Measurements from ENCODE around the gene MMP17. TPM values are rescaled to one million over a fixed set of nuclear protein-coding genes. Genes with fewer than 3 reads are reported as not detected.
A peak's percentile ranks its signal among the peaks of the same experiment; 100 is the strongest.

Gene MMP17
- total and polyA plus RNA-seq, 9 donors: 3.3 to 11.0 (median 5.7) TPM

GRCh38 chr12:131815131-131815530 is 13.1 kb upstream of the MMP17 start:
- no peaks in the 10 kb centered on the region for H3K36me3 ChIP-seq (ENCODE audit: control insufficient read depth, insufficient read depth, low read length)
- H3K27me3 ChIP-seq (ENCODE audit: control insufficient read depth, insufficient read depth, low read length): no peaks in the 10 kb centered on the region
- 92% methylated on average over 4 of the region's 7 CpGs for WGBS (ENCODE audit: insufficient coverage)
- peaks cover 3% of the 10 kb centered on the region for H3K9me3 ChIP-seq (replicated peaks; ENCODE audit: control insufficient read depth, low read depth, low read length)
- DNase-seq: no peak
- no peak overlapping the region for H3K4me3 ChIP-seq (ENCODE audit: low read length)
- H3K27ac ChIP-seq (ENCODE audit: low read length): no peak overlapping the region
- no peaks in the 10 kb centered on the region for H3K4me1 ChIP-seq (ENCODE audit: control insufficient read depth, insufficient read depth, low read length)

DNA sequence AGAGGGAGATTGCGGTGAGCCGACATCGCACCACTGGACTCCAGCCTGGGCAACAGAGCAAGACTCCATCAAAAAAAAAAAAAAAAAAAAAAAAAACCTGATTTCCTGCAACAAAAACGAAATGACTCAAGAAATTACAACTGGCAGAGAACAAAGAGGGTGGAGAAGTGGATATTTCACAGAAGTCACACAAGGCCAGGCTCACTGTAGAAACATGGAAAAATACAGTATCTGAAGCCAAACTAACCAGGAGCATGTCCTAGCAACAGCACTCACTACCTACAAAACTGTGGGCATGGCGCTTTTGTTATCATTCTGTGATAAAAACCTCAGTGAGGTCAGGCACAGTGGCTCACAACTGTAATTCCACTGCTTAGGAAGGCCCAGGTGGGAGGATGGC is 11.7 kb upstream of the MMP17 start:
- Histone ChIP-seq H3K4me3 (ENCODE audit: low read length) (no peak overlapping the region), H3K27ac (ENCODE audit: low read length) (no peak overlapping the region), H3K4me1 (ENCODE audit: control insufficient read depth, insufficient read depth, low read length) (no peaks in the 10 kb centered on the region), H3K36me3 (ENCODE audit: control insufficient read depth, insufficient read depth, low read length) (no peaks in the 10 kb centered on the region), H3K27me3 (ENCODE audit: control insufficient read depth, insufficient read depth, low read length) (no peaks in the 10 kb centered on the region), H3K9me3 (replicated peaks; ENCODE audit: control insufficient read depth, low read depth, low read length) (peaks cover 3% of the 10 kb centered on the region)
- 100% methylated on average over 1 of the region's 5 CpGs for WGBS (ENCODE audit: insufficient coverage)
- DNase-seq: no peak

DNA sequence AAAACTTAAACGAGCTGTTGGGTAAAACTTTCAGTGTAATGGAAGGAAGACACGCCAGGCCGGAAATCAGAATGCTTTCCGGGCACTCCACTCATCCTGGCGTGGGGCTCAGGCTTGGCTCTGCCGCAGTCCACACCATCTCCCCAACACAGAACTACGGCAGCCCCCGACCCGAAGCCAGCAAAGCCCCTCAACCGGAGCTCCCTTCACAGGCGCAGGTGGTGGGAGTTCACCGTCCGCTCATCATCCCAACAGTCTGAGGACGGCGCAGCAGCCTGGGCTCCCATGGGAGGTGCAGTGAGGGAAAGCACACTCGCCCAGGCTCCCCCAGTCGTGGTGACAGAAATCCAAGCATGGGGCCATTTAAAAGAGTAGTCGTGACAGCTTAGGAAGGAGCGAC is 11.0 kb upstream of the MMP17 start:
- Histone ChIP-seq H3K9me3 (replicated peaks; ENCODE audit: control insufficient read depth, low read depth, low read length) (peaks cover 3% of the 10 kb centered on the region), H3K4me3 (ENCODE audit: low read length) (no peak overlapping the region), H3K36me3 (ENCODE audit: control insufficient read depth, insufficient read depth, low read length) (no peaks in the 10 kb centered on the region), H3K27ac (ENCODE audit: low read length) (no peak overlapping the region), H3K4me1 (ENCODE audit: control insufficient read depth, insufficient read depth, low read length) (no peaks in the 10 kb centered on the region), H3K27me3 (ENCODE audit: control insufficient read depth, insufficient read depth, low read length) (no peaks in the 10 kb centered on the region)
- WGBS (ENCODE audit: insufficient coverage): 73% methylated on average over 13 of the region's 19 CpGs
- no peak for DNase-seq

DNA sequence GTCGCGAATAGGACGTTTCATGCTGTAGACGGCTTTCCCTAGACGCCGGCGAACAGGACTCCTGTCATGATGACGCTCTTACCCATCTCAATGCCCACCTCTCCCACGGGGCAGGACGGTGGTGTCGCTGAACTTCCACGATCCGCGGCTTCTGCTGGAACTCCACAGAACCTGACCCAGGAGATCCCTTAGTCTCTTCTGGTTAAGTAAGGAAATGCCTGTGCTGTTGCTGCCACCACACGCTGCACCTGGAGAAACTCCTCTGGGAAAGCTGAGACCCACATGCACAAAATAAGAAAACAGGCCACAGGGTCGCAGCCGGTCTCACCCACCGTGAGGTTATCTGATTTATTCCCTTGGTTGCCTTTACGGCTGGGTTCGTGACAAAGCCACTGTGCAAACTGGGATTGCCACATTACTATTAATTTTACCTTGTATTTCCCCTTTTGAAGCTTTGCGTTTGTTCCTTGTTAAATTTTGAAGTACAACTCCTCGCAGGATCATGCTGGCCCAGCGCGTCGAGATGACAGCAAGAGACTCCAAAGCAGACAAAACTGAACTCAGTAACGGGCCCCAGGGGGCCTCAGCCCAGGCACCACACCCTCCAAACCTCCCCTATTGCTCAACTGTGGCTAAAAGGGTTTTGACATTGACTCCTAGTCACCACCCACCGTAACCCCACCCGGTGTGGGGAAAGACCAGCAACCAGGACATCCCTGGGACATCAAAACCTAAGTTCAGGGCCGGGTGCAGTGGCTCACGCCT is 9.2 kb upstream of the MMP17 start:
- Histone ChIP-seq H3K27me3 (ENCODE audit: control insufficient read depth, insufficient read depth, low read length) (no peaks in the 10 kb centered on the region), H3K4me1 (ENCODE audit: control insufficient read depth, insufficient read depth, low read length) (no peaks in the 10 kb centered on the region), H3K27ac (ENCODE audit: low read length) (no peak overlapping the region), H3K36me3 (ENCODE audit: control insufficient read depth, insufficient read depth, low read length) (no peaks in the 10 kb centered on the region), H3K4me3 (ENCODE audit: low read length) (no peak overlapping the region), H3K9me3 (replicated peaks; ENCODE audit: control insufficient read depth, low read depth, low read length) (no peaks in the 10 kb centered on the region)
- no peak for DNase-seq
- 74% methylated on average over 23 of the region's 30 CpGs for WGBS (ENCODE audit: insufficient coverage)

DNA sequence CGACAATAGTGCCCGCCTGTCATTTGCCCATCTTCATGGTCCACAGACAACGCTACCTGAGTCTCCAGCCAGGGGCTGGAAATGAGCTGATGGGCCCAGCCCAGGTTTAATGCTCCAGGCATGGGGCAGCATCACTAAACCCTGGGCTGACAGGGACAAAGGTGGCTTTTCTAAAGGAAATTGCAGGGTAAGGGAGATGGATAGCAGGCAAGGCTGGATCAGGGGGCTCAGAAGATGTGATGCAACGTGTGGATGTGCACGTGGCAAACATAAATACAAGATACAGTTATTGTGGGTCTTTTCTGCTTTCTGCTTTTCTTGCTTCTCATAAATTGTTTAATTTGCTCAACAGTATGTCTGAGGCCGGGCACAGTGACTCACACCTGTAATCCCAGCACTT is 3.7 kb upstream of the MMP17 start:
- Histone ChIP-seq H3K4me3 (ENCODE audit: low read length) (no peak overlapping the region), H3K9me3 (replicated peaks; ENCODE audit: control insufficient read depth, low read depth, low read length) (no peaks in the 10 kb centered on the region), H3K27me3 (ENCODE audit: control insufficient read depth, insufficient read depth, low read length) (peaks cover 32% of the 10 kb centered on the region), H3K4me1 (ENCODE audit: control insufficient read depth, insufficient read depth, low read length) (peaks cover 6% of the 10 kb centered on the region), H3K36me3 (ENCODE audit: control insufficient read depth, insufficient read depth, low read length) (no peaks in the 10 kb centered on the region), H3K27ac (ENCODE audit: low read length) (no peak overlapping the region)
- no peak for DNase-seq
- 91% methylated on average over 4 of the region's 6 CpGs for WGBS (ENCODE audit: insufficient coverage)

GRCh38 chr12:131825146-131825892 is 2.9 kb upstream of the MMP17 start:
- Histone ChIP-seq H3K36me3 (ENCODE audit: control insufficient read depth, insufficient read depth, low read length) (no peaks in the 10 kb centered on the region), H3K9me3 (replicated peaks; ENCODE audit: control insufficient read depth, low read depth, low read length) (no peaks in the 10 kb centered on the region), H3K4me1 (ENCODE audit: control insufficient read depth, insufficient read depth, low read length) (peaks cover 13% of the 10 kb centered on the region), H3K27me3 (ENCODE audit: control insufficient read depth, insufficient read depth, low read length) (peaks cover 40% of the 10 kb centered on the region), H3K4me3 (ENCODE audit: low read length) (no peak overlapping the region), H3K27ac (ENCODE audit: low read length) (no peak overlapping the region)
- DNase-seq: peak; percentile 18
- WGBS (ENCODE audit: insufficient coverage): 54% methylated on average over 17 of the region's 18 CpGs

DNA sequence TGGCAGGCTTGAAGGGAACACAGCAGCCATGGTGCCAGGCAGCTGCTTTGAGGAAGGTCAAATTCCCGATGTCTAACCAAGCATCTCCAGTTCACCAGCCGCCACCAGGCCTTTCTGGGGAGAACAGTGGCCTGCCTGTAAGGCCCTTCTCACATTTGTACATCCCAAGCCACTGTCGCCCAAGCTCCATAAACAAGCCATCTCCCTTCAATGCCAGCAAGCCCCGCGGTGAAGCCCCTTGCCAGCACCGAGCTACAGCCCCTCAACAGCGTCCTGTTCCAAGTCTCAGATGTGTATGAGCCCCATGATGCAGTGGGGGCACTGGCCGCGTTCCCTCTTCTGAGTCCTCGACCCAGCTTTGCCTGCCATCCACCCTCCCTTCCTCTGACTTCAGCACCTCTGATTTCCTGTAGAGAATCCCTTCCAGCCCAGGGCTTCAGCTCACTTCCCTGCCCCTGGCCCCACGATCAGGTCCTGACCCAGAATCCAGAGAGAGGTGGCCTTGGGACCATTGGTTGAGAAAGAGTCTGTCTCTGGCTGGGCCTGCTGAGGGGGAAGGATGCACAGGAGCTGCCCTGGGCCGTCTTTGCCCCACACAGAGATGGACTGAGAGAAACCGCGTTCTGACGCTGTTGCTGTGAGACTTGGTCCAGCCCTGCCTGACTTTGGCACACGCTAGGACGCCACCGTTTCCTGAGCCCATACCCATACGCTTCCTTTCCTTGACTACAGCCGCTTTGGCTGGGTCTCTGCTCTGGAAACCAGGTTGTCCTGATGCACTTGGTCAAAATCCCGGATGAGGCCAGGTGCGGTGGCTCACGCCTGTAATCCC is 1.9 kb upstream of the MMP17 start:
- DNase-seq: no peak
- Histone ChIP-seq H3K36me3 (ENCODE audit: control insufficient read depth, insufficient read depth, low read length) (no peaks in the 10 kb centered on the region), H3K4me3 (ENCODE audit: low read length) (no peak overlapping the region), H3K4me1 (ENCODE audit: control insufficient read depth, insufficient read depth, low read length) (peaks cover 21% of the 10 kb centered on the region), H3K9me3 (replicated peaks; ENCODE audit: control insufficient read depth, low read depth, low read length) (no peaks in the 10 kb centered on the region), H3K27ac (ENCODE audit: low read length) (no peak overlapping the region), H3K27me3 (ENCODE audit: control insufficient read depth, insufficient read depth, low read length) (peaks cover 50% of the 10 kb centered on the region)
- WGBS (ENCODE audit: insufficient coverage): 69% methylated on average over 22 of the region's 23 CpGs

DNA sequence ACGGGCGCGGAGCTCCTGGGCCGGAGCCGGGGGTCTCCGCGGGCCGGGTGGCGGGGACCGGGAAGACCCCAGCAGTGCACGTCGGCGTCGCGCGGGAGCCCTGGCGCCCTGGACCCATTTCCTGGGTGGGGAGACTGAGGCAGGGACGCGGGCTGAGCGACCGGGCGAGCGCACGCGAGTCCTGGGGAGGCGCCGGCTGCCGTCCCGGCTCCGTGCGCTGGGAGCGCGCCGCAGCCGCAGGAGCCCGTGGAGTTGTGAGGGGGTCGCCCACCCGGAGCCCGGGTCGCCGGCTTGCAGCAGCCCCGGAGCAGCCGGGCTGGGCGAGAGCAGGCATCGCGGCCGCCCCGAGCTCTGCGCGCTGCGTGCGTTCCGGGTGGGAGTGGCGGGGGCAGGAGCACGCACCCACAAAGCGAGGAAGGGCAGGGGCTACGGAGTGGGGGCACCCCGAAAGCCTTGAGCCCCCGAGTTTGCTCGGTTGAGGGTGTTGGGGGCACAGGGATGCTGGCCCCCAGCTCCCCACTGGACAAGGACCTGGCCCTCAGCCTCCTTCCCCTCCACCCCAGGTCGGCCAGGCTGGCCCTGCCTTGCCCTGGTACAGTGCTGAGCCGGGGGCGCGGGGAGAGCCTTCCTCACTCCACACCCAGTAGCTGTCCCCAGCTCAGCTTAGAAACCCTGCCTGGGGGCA is 620 bp downstream of the MMP17 start:
- no peaks in the 10 kb centered on the region for H3K36me3 ChIP-seq (ENCODE audit: control insufficient read depth, insufficient read depth, low read length)
- peak overlapping the region; percentile 45 for H3K4me3 ChIP-seq (ENCODE audit: low read length)
- WGBS (ENCODE audit: insufficient coverage): 2% methylated on average over 58 of the region's 64 CpGs
- DNase-seq: peak; percentile 25
- H3K4me1 ChIP-seq (ENCODE audit: control insufficient read depth, insufficient read depth, low read length): peaks cover 27% of the 10 kb centered on the region
- peaks cover 70% of the 10 kb centered on the region for H3K27me3 ChIP-seq (ENCODE audit: control insufficient read depth, insufficient read depth, low read length)
- no peak overlapping the region for H3K27ac ChIP-seq (ENCODE audit: low read length)
- no peaks in the 10 kb centered on the region for H3K9me3 ChIP-seq (replicated peaks; ENCODE audit: control insufficient read depth, low read depth, low read length)

GRCh38 chr12:131829356-131829747 is 1.2 kb downstream of the MMP17 start:
- H3K27ac ChIP-seq (ENCODE audit: low read length): no peak overlapping the region
- H3K27me3 ChIP-seq (ENCODE audit: control insufficient read depth, insufficient read depth, low read length): peaks cover 72% of the 10 kb centered on the region
- peak overlapping the region; percentile 45 for H3K4me3 ChIP-seq (ENCODE audit: low read length)
- peaks cover 27% of the 10 kb centered on the region for H3K4me1 ChIP-seq (ENCODE audit: control insufficient read depth, insufficient read depth, low read length)
- DNase-seq: peak; percentile 51
- no peaks in the 10 kb centered on the region for H3K36me3 ChIP-seq (ENCODE audit: control insufficient read depth, insufficient read depth, low read length)
- 2% methylated on average over 25 of the region's 27 CpGs for WGBS (ENCODE audit: insufficient coverage)
- H3K9me3 ChIP-seq (replicated peaks; ENCODE audit: control insufficient read depth, low read depth, low read length): no peaks in the 10 kb centered on the region

Measured in muscle of leg (tissue), 11 donors.